ENCODE data around the gene STYXL1.
A peak's percentile ranks its signal among the peaks of the same experiment; 100 is the strongest.
"Not testable (repeated sequence)": the region's sequence is repeated elsewhere in the genome, so short reads cannot be mapped to it uniquely, and the experiment has no call there.

STYXL1 gene

DNA sequence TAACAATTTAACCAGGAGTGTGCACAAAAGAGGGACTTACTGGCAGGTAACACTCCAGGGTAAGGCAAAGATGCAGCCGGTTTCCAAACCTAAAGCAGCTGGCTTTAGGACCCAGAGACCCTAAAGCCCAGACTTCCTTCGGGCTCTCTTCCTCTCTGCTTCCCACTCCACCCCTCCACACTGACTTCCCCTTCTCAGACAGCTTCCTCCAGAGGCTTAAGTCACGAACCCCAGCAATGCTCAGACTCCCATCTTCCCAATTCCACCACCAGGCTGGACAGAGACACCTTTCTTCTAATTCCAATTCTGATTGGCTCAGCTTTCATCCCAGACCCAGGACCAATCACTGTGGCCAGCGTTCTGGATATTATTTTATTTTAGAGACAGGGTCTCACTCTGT, 24.8 kb downstream of the STYXL1 start:
- DNase-seq: no peak

DNA sequence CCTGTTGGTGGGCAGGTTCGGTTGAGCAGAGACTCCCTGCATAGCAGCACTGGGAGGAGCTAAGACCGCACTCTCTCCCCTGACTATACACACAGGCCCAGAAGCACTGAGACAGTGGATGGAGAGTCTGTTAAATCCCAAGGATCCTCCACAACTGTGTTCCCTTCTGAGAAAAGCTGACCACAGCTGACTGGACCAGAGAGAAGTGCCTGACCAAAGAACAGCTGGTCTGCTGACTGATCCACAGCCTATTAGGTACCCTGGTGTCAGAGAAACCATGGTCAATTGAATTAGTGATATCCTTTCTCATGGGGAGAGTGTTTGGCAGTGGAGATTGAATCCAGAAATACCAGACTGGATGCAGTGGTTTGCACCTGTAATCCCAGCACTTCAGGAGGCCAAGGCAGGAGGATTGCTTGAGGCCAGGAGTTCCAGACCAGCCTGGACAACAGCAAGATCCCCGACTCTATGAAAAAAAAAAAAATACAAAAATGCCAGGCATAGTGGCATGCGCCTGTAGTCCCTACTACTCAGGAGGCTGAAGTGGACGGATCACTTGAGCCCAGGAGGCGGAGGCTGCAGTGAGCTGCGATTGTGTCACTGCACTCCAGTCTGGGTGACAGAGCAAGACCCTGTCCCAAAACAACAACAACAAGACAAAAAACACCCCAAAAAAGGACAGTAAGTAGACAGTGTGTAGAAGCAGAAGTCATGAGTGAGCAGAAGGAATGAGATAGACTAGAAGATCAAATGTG, 25.6 kb downstream of the STYXL1 start:
- no peak for DNase-seq

- no peak for DNase-seq
Measured at GRCh38 chr7:76020031-76020714, 27.6 kb downstream of the STYXL1 start.

DNA sequence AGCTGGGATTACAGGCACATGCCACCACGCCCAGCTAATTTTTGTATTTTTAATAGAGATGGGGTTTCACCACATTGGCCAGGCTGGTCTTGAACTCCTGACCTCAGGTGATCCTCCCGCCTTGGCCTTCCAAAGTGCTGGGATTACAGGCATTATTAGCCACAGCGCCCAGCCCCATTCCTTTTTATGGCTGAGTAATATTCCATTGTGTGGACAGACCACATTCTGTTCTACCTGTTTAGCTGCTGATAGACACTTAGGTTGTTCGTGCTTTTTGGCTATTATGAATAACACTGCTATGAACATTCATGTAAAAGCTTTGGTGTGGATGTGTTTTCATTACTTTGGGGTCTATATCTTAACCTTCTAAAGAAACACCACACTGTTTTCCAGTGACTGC, 29.3 kb downstream of the STYXL1 start:
- DNase-seq: not testable (repeated sequence)

GRCh38 chr7:76016191-76016947, 31.4 kb downstream of the STYXL1 start:
- no peak for DNase-seq

DNA sequence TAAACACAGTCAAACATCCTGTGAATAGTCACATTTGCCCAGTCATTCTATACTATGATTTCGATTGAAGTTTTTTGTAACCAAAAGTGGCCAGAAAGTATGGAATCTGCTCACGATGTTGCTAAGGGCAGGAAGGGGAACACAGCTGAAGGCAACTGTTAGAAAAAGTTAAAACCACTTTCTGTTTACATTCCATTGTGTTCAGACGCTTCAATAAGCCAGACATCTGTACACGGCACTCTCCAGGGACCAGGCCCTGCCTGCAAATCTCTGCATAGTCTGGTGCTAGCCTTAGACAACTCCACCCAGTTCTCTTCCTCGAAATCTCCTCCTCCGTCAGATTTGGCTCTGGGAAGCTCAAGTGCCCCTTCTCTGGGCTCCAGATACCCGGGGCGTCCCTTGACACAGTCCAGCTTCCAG, 36.3 kb downstream of the STYXL1 start:
- peak; percentile 32 for DNase-seq

DNA sequence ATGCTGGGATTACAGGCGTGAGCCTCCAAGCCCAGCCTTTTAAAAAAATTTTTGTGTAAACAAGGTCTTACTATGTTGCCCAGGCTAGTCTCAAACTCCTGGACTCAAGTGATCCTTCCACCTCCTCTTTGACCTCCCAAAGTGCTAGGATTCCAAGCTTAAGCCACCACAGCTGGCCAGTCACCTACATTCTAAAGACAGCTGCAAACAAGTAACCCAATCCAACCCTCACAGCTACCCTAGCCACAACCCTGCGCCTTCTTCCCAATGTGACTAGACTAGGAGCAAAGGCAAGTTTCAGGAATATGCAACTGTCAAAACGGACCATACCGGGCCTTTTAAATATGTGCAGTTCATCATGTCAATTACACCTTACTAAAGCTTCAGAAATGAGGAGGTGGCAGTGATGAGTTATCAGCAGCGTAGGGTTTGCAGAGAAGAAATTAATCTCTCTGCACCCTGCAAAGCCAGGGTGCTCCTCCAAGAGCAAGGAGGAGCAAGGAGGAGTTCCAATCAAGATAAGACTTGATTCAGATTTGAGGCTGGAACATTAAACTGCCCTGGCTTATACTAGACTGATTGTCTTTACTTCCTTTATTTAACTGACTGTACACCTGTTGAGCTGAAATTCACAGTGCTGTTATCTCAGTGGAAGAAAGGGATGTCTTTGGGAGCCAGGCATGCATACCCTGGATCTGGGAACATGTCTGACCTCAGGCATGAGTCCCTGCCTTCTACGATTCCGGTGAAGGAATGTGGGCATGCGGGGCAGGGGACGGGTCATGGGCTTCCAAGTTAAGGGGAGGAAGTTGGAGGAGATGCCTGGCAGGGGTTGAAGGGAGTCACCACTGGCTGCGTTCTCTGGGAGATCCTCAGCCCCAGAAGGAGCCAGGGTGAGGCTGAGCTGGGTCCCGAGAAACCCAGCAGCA, 37.9 kb downstream of the STYXL1 start:
- no peak for DNase-seq

- DNase-seq: no peak
Measured at GRCh38 chr7:76008156-76008687, 39.6 kb downstream of the STYXL1 start.

- DNase-seq: not testable (repeated sequence)
Measured at GRCh38 chr7:76005004-76005403, 42.8 kb downstream of the STYXL1 start.

- DNase-seq: no peak
Measured at GRCh38 chr7:76003351-76003750, 44.4 kb downstream of the STYXL1 start.

- no peak for DNase-seq
Measured at GRCh38 chr7:76002822-76003221, 45.0 kb downstream of the STYXL1 start.

- no peak for DNase-seq
Measured at GRCh38 chr7:76002139-76002538, 45.7 kb downstream of the STYXL1 start.

DNA sequence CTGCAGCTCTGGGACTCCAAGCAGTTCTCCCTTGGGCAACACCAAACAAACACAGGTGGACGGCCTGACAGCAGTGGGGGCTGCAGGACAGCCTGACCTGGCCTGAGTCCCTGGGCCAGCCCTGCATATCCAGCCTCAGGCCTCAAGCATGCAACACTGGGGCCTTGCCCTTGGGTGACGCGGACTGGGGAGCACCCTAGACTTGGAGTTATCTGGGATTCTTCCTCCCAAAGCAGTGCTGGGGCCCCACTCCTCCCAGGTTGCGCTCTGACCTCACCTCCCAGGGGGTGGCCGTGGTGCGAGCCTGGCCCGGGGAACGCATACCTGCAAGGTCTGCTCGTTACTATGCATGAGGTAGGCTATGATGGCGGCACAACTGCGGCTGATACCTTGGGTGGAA, 47.2 kb downstream of the STYXL1 start:
- no peak for DNase-seq

- DNase-seq: no peak
Measured at GRCh38 chr7:75998038-75998437, 49.8 kb downstream of the STYXL1 start.

- no peak for DNase-seq
Measured at GRCh38 chr7:75996476-75996875, 51.3 kb downstream of the STYXL1 start.

GRCh38 chr7:75995996-75996395, 51.8 kb downstream of the STYXL1 start:
- no peak for DNase-seq

DNA sequence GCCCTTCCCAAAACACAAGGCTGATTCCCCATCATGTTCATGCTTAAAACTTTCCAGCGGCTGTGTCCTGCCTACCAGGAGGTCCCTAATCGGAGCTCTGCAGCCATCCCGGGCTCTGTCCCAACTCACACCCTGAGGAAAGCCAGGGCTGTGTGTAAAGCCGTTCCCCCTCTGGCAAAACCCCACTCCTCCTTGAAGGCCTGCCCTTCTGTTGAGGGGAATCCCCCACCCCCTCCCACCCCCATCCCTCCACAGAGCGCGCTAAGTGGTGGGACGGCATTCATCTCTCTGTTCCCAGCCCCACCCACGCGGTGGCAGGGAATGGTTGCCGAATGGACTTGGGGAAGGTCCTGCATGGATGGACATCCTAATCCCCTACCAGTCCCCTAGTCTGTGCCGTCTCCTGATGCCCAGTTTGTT, 52.7 kb downstream of the STYXL1 start:
- DNase-seq: no peak

DNA sequence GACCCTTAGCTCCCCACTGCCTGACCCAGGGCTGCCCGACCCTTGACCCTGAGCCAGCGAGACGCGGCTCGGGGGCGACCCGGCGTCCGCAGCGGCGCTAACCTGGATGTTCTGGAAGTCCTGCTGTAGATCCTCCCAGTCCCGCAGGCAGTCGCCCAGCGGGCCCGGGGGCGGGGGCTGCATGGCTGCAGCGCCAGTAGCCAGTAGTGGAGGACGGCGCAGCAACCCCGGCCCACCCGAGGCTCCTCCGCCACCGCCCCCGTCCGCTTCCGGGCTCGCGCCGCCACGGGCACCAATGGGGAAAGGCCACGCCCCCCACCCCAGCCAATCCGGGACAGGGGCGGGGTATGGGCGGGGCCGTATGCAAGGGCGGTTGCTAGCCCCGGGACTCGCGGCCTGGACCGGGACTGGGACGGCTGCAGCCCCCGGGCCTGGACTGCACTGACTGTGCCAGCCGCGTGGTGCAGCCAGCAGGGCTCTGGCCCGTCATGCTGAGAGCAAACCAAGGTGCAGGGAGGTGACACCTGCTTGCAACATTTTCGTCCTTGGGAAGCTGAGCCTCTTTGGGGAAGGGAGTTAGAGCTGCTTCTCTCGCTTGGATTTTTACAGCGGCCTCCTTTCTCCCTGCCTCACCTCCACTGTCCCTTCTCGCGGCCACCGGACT, 53.3 kb downstream of the STYXL1 start, which contains the start of gene TMEM120A:
TMEM120A (minus strand) TSS at position 208 of the 664 bp plus-strand sequence; CDS start at position 183, 25 bp downstream.
- DNase-seq: peak; percentile 88

DNA sequence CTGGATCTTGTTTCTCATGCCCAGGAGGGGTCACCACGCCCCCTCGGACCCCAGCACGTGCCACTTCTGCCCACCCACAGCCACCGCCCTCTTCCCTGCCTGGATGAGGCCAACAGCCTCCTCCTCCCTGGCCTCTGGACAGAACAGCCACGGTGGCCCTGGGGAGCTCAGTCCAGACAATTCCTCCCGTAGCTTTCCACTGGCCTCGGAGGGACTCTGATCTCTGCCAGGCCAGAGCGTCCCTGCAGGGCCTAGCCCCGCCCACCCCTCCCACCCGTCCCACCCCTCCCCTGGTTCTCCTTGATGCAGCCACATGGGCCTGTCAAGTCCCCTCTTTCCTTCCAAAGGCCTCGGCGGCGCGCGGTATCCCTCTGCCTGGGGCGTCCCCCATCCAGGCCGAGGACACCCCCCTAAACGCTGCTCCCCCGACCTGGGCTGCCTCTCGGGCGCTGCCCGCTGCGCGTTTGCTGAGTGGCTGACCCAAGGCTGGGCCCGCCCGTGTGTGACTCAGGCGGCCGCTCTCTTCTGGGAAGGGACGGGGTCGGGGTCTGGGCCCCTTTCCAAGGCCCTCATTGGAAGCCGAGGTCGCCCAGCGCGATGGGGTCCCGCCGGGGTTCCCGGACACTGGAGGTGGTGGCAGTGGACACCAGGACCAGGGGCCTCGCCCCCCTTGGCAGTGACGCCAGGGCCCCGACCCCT, 54.0 kb downstream of the STYXL1 start:
- no peak for DNase-seq

GRCh38 chr7:75992083-75992755, 55.6 kb downstream of the STYXL1 start:
- DNase-seq: no peak

Measured in DMS 273 treated with DMSO at 0.1 percent for 48 hours (cell line).